PFSK-1 (cell line): ENCODE results near the gene RAD51B.

Source experiments
- FOXP2 ChIP-seq: optimal IDR thresholded peaks from 2 replicates; pipeline ENCODE3; 2011; ENCODE audit warnings: borderline replicate concordance, control low read depth, inconsistent platforms; ENCODE audit not compliant: insufficient read depth; ENCODE audit errors: extremely low read length, extremely low read depth
- POLR2AphosphoS5 ChIP-seq: IDR thresholded peaks from 2 replicates; pipeline ENCODE4 v1.6.1; 2012; ENCODE audit warnings: low read depth, mild to moderate bottlenecking, control low read depth, low read length, moderate library complexity
- REST ChIP-seq, 2 experiments: IDR thresholded peaks; 2 replicates each; pipeline versions ENCODE4 v1.6.1 to v1.8.0; 2011 to 2012; ENCODE audit warnings: low read depth in 2 of 2, low read length in 2 of 2, control low read depth in 1 of 2, inconsistent platforms in 1 of 2, mild to moderate bottlenecking in 1 of 2, moderate library complexity in 1 of 2; ENCODE audit not compliant: insufficient read depth in 1 of 2
- SIN3A ChIP-seq: IDR thresholded peaks from 2 replicates; pipeline ENCODE4 v1.6.1; 2012; ENCODE audit warnings: mild to moderate bottlenecking, low read length, moderate library complexity, borderline replicate concordance; ENCODE audit not compliant: insufficient read depth
- TAF1 ChIP-seq: IDR thresholded peaks from 2 replicates; pipeline ENCODE4 v1.6.1; 2012; ENCODE audit warnings: low read length, control low read depth, borderline replicate concordance; ENCODE audit not compliant: insufficient read depth

Gene RAD51B

GRCh38 chr14:68376067-68376779, 556.6 kb downstream of the RAD51B start:
- TF ChIP-seq TAF1: no peak
- TF ChIP-seq SIN3A: no peak
- no peak for TF ChIP-seq FOXP2
- TF ChIP-seq REST (IDR thresholded peaks at IDR 0.05; ENCODE audit: insufficient read depth in 1 of 2, low read depth in 2 of 2, low read length in 2 of 2): no peak
- no peak for TF ChIP-seq POLR2AphosphoS5

- no peak for TF ChIP-seq FOXP2
- TF ChIP-seq POLR2AphosphoS5: no peak
- no peak for TF ChIP-seq TAF1
- no peak for TF ChIP-seq SIN3A
- no peak for TF ChIP-seq REST (IDR thresholded peaks at IDR 0.05; ENCODE audit: insufficient read depth in 1 of 2, low read depth in 2 of 2, low read length in 2 of 2)
Measured at GRCh38 chr14:68377006-68377405, 557.4 kb downstream of the RAD51B start.

- no peak for TF ChIP-seq SIN3A
- TF ChIP-seq REST (IDR thresholded peaks at IDR 0.05; ENCODE audit: insufficient read depth in 1 of 2, low read depth in 2 of 2, low read length in 2 of 2): no peak
- no peak for TF ChIP-seq FOXP2
- no peak for TF ChIP-seq POLR2AphosphoS5
- no peak for TF ChIP-seq TAF1
Measured at GRCh38 chr14:68377459-68377858, 557.9 kb downstream of the RAD51B start.

- TF ChIP-seq SIN3A (no peak), REST (IDR thresholded peaks at IDR 0.05; ENCODE audit: insufficient read depth in 1 of 2, low read depth in 2 of 2, low read length in 2 of 2) (no peak), FOXP2 (no peak), TAF1 (no peak), POLR2AphosphoS5 (no peak)
Measured at GRCh38 chr14:68379510-68380328, 560.1 kb downstream of the RAD51B start.
